NAMALWA (cell line): Measurements from ENCODE around the gene DCAF7.

ENCODE experiments used
- DNase-seq: peaks from one replicate; pipeline ENCODE4 v3.0.0-alpha.2; 2015; ENCODE audit warnings: low spot score

DCAF7 gene

GRCh38 chr17:63525190-63525946 lies 24.9 kb upstream of the DCAF7 start:
- no peak for DNase-seq

DNA sequence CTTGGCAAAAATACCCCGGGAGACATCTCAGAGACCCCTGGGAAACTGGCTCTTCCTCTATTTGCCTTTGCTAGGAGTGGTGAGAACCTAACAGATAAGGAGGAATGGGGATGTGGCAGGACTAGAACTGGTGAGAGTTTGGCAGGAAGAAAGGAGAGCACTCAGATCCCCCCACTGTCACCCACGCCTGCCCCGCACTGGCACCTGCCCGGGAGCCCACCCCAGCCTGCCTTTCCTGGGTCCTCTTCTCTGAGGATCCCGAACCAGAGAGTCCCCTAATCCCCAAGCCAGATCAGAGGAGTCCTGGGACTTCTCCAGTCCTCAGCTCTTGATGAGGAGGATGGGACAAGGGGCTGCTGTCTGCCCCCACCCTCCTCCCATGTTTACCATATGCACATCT lies 23.4 kb upstream of the DCAF7 start:
- DNase-seq, result no peak

GRCh38 chr17:63528183-63528582 lies 22.1 kb upstream of the DCAF7 start:
- DNase-seq, result no peak

DNA sequence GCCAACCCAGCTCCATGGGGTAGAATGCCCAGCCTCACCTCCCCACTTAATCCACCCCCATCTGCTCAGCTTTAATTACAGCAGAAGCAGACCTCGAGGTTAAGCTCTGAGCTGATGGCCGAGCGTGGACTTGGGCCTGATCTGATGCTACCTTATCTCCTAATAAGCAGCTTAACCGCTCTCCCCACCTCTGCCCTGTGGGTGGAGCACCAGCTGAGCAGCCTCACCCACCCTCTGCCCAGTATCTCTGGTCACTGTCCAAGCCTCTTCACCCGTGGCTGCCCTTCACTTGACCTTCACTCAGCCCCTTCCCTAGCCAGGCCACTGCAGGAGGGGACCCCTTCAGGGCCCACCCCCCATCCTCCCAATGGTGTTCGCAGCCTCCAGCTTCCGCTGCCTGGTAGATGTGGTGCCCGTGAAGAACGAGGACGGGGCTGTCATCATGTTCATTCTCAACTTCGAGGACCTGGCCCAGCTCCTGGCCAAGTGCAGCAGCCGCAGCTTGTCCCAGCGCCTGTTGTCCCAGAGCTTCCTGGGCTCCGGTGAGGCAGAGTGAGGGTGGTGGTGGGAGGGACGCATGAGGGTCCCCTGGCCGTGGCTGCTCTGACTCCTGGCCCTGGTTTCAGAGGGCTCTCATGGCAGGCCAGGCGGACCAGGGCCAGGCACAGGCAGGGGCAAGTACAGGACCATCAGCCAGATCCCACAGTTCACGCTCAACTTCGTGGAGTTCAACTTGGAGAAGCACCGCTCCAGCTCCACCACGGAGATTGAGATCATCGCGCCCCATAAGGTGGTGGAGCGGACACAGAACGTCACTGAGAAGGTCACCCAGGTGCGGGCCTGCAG lies 20.3 kb upstream of the DCAF7 start:
- DNase-seq, result no peak

DNA sequence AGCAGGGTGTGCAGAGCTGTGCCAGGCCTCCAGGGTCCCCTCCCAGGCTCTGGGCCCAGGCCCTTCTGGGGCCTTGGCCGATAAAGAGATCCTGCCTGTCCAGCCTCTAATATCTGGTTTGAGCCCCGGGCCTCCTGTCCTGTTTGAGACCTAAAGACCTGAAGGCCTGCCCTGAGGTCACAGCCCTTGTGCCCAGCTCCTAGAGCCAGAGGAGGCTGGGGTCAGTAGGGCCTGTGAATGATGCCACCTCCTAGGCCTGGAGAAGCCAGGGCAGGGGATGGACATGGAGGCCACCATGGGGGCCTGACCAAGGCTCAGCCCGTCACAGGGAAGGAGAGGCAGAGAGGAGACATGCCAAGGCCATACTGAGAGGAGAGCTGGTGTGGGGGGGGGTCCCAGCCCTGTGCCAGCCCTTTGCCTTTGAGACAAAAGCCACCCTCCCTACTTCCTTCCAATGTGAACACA lies 19.7 kb upstream of the DCAF7 start:
- no peak for DNase-seq

- no peak for DNase-seq
These were observed 19.0 kb upstream of the DCAF7 start for GRCh38 chr17:63531022-63531965.

- no peak for DNase-seq
These were observed 16.7 kb upstream of the DCAF7 start for GRCh38 chr17:63533433-63534077.

DNA sequence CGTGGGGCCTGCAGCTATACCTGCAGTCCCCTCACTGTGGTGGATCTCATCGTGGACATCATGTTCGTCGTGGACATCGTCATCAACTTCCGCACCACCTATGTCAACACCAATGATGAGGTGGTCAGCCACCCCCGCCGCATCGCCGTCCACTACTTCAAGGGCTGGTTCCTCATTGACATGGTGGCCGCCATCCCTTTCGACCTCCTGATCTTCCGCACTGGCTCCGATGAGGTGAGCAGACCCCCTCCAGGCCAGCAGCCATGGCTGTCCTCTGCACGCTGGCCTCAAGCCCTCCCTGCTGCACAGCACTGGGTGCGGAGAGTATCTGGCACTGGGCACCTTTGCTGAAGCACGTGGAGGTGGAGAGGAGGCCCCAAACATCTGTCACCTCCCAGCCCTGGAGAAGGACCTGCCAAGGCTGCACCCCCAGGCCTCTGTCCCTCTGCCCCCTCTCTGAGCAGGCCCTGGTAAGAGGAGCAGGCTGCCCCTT lies 16.2 kb upstream of the DCAF7 start:
- DNase-seq, result no peak

GRCh38 chr17:63534816-63535455 lies 15.3 kb upstream of the DCAF7 start:
- DNase-seq, result no peak

DNA sequence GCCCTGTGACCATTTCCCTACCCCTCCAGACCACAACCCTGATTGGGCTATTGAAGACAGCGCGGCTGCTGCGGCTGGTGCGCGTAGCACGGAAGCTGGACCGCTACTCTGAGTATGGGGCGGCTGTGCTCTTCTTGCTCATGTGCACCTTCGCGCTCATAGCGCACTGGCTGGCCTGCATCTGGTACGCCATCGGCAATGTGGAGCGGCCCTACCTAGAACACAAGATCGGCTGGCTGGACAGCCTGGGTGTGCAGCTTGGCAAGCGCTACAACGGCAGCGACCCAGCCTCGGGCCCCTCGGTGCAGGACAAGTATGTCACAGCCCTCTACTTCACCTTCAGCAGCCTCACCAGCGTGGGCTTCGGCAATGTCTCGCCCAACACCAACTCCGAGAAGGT lies 14.6 kb upstream of the DCAF7 start:
- DNase-seq, result no peak

DNA sequence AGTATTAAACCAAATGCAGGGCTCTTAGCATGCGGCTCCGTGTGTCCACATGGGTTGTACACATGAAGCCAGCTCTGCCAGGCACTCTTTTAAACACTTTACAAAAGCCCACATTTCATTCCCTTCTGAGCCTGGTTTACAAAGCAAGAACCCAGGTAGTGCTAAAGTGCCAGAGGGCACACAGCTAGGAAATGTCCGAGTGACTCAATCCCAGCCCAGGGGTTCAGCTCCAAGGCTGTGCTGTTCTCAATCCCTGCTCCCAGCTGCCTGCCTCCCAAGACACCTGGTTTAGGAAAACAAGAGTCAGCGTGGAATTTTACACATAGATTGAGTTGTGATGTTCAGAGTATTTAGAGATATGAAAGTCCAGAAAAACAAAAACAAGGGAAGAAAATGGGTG lies 13.3 kb upstream of the DCAF7 start:
- DNase-seq, result no peak

GRCh38 chr17:63537991-63538692 lies 12.1 kb upstream of the DCAF7 start:
- DNase-seq, result no peak

DNA sequence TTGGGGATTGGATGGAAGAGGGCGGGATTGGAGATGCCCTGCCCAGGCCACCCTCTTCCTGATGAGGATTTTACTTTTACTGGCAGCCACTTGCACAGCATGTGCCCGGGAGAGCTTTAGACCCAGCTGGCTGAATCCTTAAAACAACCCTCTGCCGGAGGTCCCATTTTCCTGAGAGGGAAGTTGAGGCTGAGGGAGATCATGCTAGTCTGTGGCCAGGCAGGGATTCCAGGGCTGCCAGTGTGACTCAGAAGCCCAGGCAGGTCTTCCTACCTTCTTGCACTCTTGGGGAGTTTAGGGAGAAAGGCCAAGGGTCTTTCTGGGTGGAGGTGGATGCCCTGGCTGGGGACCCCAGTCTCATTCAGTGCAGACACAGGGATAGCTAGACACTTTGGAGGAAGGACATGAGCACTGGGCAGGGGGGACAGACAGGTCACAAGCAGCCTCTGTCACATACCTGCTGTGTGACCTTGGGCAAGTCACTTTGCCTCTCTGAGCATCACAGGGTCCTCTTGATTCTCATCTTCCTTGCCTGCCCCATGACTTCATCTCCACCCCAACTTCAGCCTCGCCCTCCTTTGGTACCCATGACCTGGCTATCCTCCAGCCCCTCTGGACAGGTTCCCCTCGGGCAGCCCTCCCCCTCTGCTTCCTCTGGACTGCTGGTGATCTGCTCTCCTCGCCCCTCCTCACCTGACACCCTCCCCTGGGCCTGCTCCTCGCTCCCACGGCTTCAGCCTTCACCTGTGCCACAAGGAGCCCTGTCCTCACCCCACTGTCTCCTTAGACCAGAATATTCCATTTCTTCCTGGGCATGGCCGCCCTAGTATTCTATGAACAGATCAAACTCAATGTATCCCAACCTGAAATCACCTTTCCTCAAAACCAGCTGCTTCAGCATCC lies 11.3 kb upstream of the DCAF7 start:
- DNase-seq, result no peak

- no peak for DNase-seq
These were observed 9.7 kb upstream of the DCAF7 start for GRCh38 chr17:63540590-63540989.

- DNase-seq, result no peak
These were observed 8.1 kb upstream of the DCAF7 start for GRCh38 chr17:63542218-63542545.

- DNase-seq, result no peak
These were observed 7.1 kb upstream of the DCAF7 start for GRCh38 chr17:63542942-63543821.

DNA sequence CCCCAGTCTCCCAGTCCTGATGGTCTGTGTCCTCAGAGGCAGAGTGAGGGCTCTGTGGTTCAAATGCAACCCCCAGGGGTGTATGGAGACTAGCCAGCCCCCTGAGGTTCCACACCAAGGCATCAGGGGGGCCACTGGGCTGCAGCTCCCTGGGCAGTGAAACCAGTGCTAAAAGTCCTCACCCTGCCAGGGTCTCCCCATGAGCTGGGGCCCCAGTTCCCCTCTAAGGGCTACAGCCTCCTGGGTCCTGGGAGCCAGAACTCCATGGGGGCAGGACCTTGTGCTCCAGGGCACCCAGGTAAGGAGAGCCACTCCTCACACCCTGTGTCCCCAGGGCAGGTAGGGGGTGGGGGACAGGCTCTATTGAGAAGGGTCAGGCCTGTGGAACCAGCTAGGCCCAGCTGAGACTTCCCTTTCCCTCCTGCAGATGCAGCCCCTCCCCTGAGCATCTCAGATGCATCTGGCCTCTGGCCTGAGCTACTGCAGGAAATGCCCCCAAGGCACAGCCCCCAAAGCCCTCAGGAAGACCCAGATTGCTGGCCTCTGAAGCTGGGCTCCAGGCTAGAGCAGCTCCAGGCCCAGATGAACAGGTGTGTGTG lies 6.4 kb upstream of the DCAF7 start:
- no peak for DNase-seq
